ENCODE data around the gene FPR2. TPM values are rescaled to one million over a fixed set of nuclear protein-coding genes. Genes with fewer than 3 reads are reported as not detected.

Gene FPR2
- total RNA-seq, 1 experiment from 2014 or later, result not detected

- DNase-seq (ENCODE audit: low spot score), result no peak
Observed at GRCh38 chr19:51781999-51782398, 21.0 kb downstream of the FPR2 start.

- peak; percentile 75 for DNase-seq (ENCODE audit: low spot score)
Observed at GRCh38 chr19:51783372-51783771, 22.4 kb downstream of the FPR2 start.

GRCh38 chr19:51784109-51784785 is 23.3 kb downstream of the FPR2 start:
- no peak for DNase-seq (ENCODE audit: low spot score)

GRCh38 chr19:51784922-51785690 is 24.1 kb downstream of the FPR2 start:
- DNase-seq (ENCODE audit: low spot score), result no peak

- no peak for DNase-seq (ENCODE audit: low spot score)
Observed at GRCh38 chr19:51786646-51787494, 25.9 kb downstream of the FPR2 start.

- DNase-seq (ENCODE audit: low spot score), result no peak
Observed at GRCh38 chr19:51788029-51788428, 27.0 kb downstream of the FPR2 start.

GRCh38 chr19:51789061-51789795 is 28.2 kb downstream of the FPR2 start:
- no peak for DNase-seq (ENCODE audit: low spot score)

- DNase-seq (ENCODE audit: low spot score), result no peak
Observed at GRCh38 chr19:51792932-51793331, 32.0 kb downstream of the FPR2 start.

GRCh38 chr19:51793994-51794393 is 33.0 kb downstream of the FPR2 start:
- no peak for DNase-seq (ENCODE audit: low spot score)

GRCh38 chr19:51794885-51795490 is 34.0 kb downstream of the FPR2 start, which contains the start of gene FPR3:
Gene FPR3 (plus strand): TSS chr19:51795157. CDS start chr19:51823749, 28,592 bp downstream.
- no peak for DNase-seq (ENCODE audit: low spot score)

GRCh38 chr19:51796195-51796679 is 35.3 kb downstream of the FPR2 start:
- no peak for DNase-seq (ENCODE audit: low spot score)

GRCh38 chr19:51797480-51797879 is 36.5 kb downstream of the FPR2 start:
- no peak for DNase-seq (ENCODE audit: low spot score)

GRCh38 chr19:51798062-51798461 is 37.1 kb downstream of the FPR2 start:
- no peak for DNase-seq (ENCODE audit: low spot score)

- DNase-seq (ENCODE audit: low spot score), result peak; percentile 67
Observed at GRCh38 chr19:51799034-51799773, 38.2 kb downstream of the FPR2 start.

GRCh38 chr19:51799774-51800472 is 38.9 kb downstream of the FPR2 start:
- DNase-seq (ENCODE audit: low spot score), result no peak

GRCh38 chr19:51800473-51801244 is 39.7 kb downstream of the FPR2 start:
- no peak for DNase-seq (ENCODE audit: low spot score)

- DNase-seq (ENCODE audit: low spot score), result no peak
Observed at GRCh38 chr19:51802775-51803174, 41.8 kb downstream of the FPR2 start.

GRCh38 chr19:51803519-51803918 is 42.5 kb downstream of the FPR2 start:
- DNase-seq (ENCODE audit: low spot score), result no peak

GRCh38 chr19:51803967-51804366 is 43.0 kb downstream of the FPR2 start:
- no peak for DNase-seq (ENCODE audit: low spot score)
